Activated naive CD4-positive, alpha-beta T cell treated with anti-CD3 and anti-CD28 coated beads, Interleukin-2, amount 10 ng/mL, durations not matched to agents 7 days and 5 days (primary cell): ENCODE measurements around the gene COL23A1.

Experiments
- CTCF ChIA-PET: fragments of 350-600 bp; sonication (Branson Sonifier 250); formaldehyde crosslinking; loops from one replicate; lab custom pipeline; 2021; ENCODE audit warnings: antibody characterized with exemption; lab: Charles Lee
- DNase-seq: peaks from one replicate; pipeline ENCODE4 v3.0.0-alpha.2; 2020
- H3K27ac Mint-ChIP-seq: one replicate; pipeline ENCODE4 v1.8.0; 2021; ENCODE audit warnings: mild to moderate bottlenecking, moderate library complexity, mixed read lengths
- H3K27me3 Mint-ChIP-seq: one replicate; pipeline ENCODE4 v1.8.0; 2021; ENCODE audit warnings: mild to moderate bottlenecking, mixed read lengths
- H3K36me3 Mint-ChIP-seq: one replicate; pipeline ENCODE4 v1.8.0; 2021; ENCODE audit warnings: mixed read lengths
- H3K4me1 Mint-ChIP-seq: one replicate; pipeline ENCODE4 v1.8.0; 2021; ENCODE audit warnings: mixed read lengths
- H3K4me3 Mint-ChIP-seq: one replicate; pipeline ENCODE4 v1.8.0; 2021; ENCODE audit warnings: mild to moderate bottlenecking, moderate library complexity, mixed read lengths
- H3K9me3 Mint-ChIP-seq: one replicate; pipeline ENCODE4 v1.8.0; 2021; ENCODE audit warnings: mixed read lengths

COL23A1 gene

GRCh38 chr5:178189433-178189832, 400.8 kb downstream of the COL23A1 start:
- no peak overlapping the region for H3K4me3 Mint-ChIP-seq
- peaks cover 15% of the 10 kb centered on the region for H3K4me1 Mint-ChIP-seq
- no peak for DNase-seq
- H3K9me3 Mint-ChIP-seq, result no peaks in the 10 kb centered on the region
- no peak overlapping the region for H3K27ac Mint-ChIP-seq
- no peaks in the 10 kb centered on the region for H3K36me3 Mint-ChIP-seq
- H3K27me3 Mint-ChIP-seq, result peaks cover 57% of the 10 kb centered on the region
- CTCF ChIA-PET, result no interaction called here
